GM19324 (cell line): ENCODE data around the gene NFIA.

Experiments
- ATAC-seq: cut with Tn5 transposase; IDR thresholded peaks from one replicate; pipeline ENCODE4 v1.9.1; 2021; ENCODE audit warnings: mild to moderate bottlenecking, moderate library complexity; ENCODE audit not compliant: unreplicated experiment, low FRiP score

The NFIA gene

DNA sequence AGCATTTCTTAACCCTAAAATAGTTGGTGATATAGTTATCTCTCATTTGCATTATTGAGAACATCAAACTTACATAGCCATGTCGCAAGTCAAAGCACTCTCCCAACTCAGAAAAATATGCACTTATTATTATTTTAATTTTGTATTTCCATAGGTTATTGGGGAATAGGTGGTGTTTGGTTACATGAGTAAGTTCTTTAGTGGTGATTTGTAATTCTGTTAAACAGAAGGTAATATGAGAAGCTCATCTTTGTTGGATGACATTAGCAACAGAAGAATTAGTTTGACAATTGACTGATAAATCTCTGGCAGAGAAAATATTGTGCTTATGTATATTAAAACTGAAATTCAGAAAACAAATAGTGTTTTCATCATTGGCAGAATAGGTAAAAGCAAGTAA lies 154.8 kb downstream of the NFIA start:
- no peak for ATAC-seq

DNA sequence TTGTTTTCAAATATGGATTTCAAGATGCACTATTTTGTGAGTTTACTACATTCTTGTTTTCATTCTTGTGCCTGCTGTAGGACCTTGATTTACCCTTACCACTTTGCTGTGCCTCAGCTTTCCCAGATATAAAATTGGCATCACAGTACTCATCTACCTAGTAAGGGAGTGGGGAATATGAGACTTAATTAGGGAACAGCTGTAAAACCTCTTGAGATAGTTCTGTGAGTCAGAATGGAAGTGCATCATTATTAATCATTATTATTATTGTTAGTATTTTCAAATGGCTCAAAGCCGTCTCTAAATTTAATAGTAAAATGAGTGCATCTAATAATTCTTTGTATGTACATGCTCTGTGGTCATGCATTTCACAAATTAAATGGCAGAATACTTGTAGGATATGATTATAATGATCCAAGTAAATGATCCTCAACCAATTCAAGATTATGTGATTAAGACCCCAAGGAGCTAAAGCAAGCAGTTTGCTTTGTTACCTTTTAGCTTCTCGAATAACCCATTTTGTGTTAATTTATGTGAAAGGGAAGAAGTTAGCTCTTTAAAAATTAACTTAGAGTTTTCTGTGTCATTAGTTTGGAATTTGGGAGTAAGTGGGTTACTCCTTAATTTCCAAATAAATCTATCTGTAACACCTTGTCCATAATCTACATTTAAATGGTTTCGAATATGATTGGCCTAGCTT lies 155.4 kb downstream of the NFIA start:
- no peak for ATAC-seq

DNA sequence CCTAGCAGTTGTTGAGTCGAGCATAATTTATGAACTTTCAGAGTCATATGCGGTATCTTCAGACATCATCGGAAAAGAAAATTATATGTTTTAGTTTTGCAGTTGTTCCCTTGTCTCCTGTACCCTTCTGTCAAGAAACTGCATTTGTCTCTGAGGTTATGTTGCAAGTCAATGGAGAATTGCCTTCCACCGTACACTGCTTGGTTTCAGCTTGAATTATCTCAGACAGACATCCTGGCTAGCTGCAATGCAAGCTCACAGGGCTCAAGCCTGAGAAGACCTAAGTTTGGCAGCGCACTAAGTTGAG lies 156.0 kb downstream of the NFIA start:
- no peak for ATAC-seq

DNA sequence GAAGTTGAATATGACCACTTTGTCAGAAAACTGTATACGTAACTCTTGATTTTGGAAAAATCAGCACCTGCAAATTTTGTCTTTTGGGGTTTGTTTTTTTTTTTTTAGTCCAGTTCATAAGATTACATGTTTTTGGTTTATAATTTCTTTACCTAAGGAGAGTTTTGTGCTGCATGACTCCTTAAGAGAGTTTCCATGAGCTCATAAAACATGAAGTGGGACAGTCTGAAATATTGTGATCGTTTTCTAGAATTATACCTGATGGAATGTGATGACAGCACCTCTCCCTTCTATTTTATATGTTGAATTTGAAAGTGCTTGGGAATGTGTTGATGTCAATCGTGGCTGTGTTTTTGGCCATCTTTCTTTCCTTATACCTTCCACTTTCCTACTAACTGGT lies 158.5 kb downstream of the NFIA start:
- ATAC-seq = no peak

DNA sequence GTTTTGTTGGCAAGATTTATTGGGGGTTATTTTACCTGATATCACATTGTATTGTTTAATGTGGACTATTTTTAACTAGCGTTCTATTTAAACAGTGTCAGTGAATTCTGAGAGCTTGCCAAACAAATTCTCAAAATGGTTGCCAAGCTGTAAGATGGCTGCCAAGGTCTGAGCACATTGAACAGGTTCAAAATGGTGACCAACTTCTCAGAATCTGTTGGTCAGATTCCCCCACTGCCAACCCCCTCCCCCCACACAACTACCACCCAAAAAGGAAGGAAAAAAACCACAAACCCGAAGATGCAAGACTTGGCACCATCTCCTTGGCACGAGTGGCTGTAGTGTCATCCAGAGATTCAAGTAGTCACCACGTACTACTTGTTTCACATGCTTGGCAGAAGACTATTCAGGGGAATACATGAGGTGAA lies 159.1 kb downstream of the NFIA start:
- ATAC-seq = no peak

DNA sequence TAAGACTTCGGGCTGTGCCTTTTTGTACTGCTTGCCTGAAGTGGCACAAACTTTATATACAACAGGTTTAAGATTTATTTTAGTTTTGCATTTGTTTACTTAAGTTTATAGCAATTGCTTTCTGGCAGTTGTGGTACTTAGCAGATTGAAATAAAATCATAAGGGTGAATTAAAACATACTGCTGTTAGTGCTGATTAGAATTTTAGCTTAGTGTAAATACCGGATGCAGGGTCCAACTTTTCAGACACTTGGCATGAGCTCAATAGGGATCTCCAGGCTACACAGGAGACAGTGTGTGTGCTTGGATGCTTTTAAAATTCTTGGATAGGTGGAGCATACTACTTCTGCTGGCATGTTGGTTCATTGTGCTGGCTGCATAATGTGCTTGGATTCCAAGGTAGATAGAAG lies 159.6 kb downstream of the NFIA start:
- ATAC-seq = no peak

DNA sequence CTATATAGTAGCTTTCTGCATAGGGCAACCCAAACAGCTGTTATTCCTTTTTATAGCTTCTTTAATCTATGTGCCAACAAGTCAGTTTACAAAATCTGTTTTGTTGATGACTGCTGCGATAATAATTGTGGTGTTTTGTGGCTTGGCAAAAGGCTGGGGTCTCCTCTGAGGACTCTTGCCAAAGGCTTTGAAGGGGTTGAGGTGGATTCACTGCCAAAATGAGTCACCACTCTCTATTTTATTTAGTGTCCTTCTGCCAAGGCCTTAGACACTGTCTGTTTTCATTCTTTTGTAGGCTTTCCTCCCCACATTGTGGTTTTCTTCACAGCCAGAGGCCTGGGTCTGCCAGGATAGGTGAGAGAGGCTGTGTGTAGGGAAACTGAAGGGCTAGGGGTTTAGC lies 161.8 kb downstream of the NFIA start:
- ATAC-seq = no peak

DNA sequence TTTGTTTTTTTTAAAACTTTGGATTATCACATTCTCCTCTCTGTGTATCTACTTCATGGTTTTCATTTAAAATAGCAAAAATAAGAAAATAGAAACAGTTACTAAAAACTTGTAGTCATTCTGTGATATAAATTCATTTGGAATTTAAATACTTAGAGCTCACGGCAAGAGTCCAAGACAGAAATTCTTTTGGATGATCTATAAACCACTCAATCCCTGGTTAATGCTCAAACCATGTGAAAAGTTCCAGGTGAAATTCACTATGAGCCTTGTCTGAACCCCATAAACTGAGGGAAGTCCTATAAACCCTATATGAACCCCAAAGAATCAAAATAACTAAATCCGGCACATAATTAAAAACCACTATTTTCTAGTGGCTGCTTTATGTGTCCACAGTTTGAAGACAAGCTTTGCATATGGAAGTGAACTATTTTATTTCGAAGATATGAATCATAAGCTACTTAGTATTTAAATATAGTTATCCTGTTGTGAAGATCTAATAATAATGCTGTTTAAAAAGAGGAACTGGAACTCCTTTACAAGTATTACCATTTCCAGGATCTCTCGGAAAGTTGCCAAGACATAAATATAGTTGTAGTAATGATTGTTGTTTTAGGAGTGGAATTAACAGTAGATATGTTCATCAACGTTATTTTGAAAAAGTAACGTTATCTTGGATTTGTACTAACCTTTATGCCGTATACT lies 163.5 kb downstream of the NFIA start:
- ATAC-seq = no peak

DNA sequence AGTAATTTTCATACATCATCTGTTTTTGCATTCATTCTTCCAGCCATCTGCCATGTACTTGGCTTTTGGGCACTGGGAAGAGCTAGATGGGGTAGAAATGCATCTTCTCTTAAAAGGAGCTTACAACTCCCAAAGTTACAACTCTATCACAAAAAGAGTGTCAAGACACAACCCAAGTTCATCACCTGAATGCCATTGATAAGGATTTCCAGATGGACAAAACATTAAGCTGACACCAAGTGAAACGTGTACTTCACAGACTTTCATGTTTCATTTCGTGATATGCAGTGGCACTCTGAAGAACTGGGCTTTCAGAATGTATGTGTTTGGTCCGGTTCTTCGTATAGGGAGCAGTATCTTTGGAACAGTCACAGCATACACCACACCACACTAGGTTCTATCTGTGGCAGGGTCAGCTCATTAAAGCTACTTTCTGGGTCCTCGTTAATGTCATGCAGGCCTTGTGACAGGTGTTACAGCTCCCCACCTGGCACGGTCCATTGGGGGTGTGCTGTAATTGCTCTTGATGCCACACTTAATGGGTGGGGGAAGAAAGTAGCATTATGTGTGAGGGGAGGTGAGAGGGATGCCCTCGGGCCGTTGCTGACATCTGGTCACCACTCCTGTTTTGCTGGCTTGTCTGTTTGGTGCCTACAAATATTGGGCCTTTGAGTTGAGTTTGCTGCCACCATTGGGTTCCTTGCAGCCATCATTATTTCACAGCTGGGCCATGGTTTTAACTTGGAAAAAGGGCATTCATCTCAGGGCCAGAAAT lies 164.9 kb downstream of the NFIA start:
- no peak for ATAC-seq

DNA sequence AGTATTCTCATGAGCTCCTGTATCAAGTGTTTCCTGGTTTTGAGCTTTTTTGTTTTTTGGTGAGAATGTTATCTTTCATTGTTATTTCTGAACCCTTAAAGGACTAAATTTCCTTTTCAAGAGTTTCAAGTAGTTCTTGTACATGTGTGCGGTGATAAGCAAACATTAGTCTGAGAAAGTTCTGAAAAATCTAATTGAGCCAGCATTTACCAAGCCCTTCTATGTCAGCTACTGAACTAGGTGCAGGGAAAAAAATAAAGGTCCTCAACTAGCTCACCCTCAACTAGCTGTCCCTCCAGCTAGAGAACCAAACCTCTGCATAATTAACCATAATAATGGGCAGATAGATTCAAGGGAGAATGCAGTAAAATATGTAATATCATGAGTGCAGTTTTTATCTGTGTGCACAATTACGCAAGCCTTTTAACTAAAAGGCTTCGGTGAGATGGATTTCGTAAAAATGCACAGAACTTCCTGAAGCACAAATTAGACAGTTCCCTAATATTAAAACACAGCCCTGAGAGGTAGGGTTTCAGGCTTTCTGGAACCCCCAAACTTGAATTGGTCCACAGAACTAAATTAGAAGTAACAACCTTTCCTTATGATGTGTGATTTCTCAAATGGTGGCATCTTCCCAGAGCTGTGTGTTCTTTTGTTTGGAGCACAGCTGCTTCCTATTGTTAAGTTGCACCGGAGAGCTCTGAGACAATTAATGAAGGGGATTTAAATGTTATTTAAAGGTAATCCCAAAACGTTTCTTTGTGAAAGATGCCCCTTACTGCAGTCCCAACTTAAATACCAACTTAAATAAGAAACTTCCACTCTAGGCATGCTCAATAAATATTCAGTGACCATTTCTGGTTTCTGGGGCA lies 165.8 kb downstream of the NFIA start:
- no peak for ATAC-seq

DNA sequence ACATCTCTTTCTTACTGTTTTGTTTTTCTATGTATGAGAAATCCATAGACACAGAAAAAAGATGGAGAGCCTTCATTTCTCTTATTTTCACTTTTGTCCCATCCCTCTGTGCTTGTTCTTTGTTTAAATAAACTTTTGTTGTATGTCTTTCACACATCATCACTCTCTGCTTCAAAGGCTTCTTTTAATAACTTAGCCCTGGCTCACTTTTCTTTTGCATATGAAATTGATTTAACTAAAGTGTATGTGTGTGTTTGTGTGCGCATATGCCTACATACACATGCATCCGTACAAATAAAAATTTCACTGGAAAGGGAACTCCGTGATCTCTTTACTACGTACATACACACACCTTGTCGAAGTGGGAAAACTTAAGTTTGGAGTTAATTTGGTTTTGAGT lies 168.6 kb downstream of the NFIA start:
- no peak for ATAC-seq

DNA sequence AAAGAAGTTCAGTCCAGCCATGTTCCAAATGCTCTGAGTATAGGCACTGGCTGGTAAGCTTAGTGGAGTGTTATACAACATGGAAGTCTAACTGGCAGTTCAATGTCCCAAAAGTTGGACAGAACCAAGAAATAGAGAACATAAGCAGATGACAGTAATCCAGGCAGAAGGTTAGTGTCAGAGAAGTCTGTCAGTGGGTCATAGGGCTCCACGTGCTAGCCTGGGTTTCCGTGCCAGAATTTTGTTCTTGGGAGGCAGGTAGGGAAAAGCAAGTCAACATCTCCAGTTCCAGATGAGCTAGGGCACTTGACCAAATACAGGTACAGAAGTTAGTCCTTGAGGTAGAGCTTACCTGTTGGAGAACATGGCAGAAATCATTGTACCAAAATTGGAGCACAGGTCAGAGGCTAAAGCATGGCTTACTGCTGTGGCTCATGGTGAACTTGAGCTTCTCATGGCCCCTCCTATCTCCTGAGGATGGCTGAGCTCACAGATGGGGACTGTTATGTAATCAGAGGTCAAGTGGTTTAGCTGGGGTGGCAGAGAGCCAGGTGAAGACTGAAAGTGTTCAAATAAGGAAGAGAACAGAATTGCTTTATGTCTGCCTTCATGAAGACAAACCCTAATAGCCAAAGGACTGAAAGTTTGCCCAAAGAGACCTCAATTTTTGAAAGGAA lies 170.8 kb downstream of the NFIA start:
- ATAC-seq = no peak

DNA sequence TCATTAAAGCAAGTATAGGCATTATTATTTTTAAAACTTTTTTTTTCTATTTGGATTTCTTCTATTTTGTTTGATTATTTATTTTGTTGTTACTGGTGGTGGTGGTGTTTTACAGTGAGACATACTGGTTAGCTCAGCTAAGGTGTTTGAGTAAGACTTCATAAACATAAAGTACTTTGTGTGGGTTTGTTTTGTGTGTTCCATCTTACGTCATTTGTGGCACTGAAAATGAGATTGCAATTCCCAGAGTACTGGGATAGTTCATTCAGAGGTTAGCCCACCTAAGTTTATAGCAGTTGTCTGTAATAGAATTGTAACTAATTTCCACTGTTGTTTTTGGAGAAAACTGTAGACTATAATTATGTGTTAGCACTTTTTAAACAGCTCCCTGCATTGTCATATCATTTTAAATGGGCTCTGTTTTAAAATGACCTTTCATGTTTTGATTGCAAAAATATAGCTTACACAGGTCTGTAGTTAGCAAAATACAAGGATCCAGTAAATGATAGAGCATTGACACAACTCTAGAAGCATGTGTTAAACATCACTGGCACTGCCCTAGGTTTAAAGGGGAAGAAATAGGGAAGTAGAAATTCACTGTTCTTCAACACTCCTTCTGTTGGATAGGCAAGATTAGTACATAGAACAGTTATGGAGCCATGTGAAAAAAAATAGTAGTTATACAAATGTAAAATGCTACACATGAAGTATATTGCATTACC lies 171.7 kb downstream of the NFIA start:
- ATAC-seq = no peak

DNA sequence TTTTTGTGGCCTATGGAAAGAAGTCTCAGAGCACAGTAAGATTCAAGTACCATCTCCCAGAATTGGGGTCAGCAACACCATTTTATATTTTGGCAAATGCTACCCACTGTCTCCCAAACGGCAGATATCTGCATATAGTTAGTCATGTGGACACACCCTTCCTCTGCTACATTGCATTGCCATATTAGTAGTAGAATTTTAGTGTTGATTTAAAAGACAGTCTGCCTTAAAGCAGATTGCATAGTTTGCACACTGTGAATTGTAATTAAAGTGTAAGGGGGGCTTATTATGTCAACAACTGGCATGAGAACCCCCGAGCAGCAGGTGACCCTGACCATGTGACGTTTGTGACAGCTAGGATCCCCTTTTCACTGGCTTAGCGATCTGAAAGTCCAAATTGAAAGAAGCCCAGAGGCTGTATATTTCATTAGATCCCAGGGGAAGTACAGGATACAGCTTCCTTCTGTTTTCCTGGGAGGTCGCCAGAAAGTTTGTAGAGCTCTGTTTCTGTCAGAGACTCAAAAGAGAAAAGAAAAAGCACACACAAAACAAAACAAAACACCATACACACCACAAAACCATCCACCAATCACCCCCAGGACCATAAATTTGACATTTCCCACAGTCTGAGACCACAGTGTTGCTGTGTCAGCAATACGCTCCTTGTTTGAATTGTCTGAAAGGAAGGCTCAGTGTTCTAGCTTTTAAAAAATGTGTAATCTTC lies 172.4 kb downstream of the NFIA start:
- no peak for ATAC-seq

DNA sequence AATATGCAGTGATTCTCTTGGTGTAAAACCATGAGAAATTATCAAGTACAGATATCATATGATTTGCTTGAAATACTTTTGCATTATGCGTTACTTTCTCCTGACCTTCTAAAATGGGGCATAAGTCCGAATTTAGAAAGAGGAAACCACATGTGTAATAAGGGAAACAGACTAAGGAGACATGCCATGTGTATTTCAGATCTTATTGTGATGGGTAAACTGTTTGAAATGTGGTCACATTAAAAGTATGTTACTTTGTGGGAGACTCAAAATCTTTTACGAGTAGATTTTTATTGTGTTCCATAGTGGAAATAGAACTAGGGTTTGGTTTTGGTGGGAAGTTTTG lies 173.0 kb downstream of the NFIA start:
- ATAC-seq = no peak

DNA sequence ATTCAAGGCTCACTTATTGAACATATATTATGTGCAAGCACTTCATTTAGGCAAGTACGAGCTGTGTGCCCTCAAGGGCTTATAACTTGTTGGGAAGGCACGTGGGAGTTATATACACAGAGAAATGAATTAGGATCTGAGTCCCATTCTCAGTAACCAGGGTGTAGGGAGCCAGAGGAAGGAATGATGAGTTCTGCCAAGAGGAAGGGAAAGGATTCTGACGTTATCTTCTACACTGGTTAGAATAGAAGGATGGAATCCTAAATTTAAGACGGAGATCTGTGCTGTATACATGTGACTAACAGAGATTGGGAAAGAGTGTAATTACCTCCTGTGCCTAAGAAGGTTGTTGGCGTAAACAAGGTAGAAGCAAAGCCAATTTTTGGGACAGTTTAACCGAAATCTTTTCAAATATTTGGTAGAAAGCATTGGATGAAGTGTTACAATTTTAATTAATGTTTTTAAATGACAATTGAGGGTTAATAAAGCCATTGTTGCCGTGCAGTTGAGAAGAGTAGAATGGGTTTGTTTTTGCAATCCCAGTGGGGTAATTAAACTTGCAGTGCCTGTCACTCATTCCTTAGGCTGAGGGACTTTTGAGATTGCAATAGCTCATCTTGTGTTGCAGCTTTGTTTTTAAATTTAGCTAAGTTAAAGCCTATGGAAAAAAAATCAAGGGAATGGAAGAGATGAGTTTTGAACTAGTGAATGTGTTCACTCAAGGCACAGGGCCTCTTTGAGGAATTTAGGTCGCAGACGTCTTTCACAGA lies 177.2 kb downstream of the NFIA start:
- no peak for ATAC-seq

DNA sequence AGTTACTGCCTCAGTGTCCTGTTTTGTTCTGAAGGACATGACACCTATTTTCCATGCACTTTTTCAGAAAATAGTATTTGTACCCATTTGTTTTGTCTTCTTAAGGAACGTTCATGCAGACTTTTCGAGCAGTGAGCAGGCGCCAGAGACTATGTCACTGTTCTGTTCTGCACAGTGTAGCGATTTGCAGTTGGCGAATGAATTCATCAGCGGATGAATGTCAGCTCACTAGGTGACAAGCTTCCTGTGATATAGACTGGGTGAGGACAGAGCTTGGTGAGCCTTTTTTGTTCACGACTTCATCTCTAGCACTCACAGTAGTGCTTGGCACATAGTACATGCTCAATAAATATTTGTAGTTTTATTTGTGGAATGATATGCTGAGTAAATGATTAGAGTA lies 177.8 kb downstream of the NFIA start:
- no peak for ATAC-seq

DNA sequence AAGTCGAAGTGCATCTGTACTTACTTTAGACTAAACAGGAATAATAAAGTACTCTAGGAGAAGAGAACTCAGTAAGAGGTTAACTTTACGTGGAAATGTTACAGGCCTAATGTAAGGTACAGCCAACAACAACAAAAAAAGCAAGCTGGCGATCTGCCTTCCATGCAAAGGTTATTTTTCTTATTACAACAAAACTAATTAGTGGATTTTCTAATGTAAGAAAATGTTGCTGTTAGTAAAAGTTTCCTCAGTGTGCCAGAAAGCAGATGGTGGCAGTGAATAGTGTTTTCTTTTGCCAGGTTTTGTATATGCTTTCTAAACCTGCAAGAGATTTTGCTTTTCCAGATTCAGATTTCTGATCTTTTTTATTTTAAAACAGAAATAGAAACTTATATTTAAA lies 179.2 kb downstream of the NFIA start:
- no peak for ATAC-seq
